ENCODE data around the gene PLXDC2. TPM values are rescaled to one million over a fixed set of nuclear protein-coding genes. Genes with fewer than 3 reads are reported as not detected.

Gene PLXDC2
- total RNA-seq, 1 donor from 2014 or later, result 10.6 TPM

DNA sequence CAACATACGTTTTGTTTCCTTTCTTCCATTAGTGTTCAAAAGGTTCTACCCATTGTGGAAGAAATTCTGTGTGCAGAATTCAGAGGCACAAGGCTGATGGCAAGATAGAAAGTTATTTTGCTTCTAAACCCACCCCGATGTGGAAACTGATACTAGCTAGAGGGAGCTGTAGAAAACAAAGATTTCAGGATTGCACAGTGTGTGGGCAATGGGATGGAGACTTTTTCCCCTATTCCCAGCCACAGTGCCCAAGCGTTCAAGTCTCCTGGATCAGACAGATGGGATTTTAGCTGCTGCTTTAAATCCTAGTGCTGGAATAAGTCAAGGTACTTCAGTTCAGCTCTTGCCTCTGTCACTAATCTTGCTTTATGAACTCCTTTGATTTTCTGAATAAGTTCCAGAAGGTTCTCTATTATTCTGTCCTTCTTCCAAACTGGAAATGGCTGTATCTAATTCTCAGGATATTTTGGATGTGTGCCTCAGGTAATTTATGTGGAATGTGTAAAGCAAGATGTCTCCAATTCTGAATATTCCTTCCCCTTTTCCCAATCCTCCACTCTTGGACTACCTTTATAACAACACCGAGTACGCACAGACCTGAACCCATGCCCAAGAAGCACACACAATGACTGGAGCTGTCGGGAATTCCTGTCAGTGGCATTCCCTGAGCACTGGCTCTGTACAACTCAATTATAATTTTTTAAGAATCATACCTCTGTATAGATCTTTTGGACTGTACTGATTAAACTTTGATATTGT, 473.0 kb downstream of the PLXDC2 start:
- FAIRE-seq, result no peak
- DNase-seq (ENCODE audit: low spot score in 2 of 2), result no peak

DNA sequence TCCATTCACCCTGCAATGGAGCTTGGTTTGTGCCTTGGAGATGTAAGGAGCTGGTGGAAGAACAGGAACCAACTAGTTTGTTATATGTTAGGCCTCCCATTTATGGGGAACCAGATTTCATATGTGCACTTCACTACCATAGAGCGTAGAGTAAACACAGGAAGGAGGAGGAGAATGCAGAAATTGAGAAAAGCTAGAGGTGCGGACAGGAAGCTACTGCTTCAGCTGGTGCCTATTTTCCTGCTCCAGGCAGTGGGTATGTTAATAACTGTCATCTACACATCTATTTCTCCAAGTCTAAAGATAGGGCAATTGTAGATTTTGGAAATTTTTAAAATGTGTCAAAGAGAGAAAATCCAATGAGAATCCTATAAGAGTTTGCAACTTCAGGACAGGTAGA, 482.2 kb downstream of the PLXDC2 start:
- FAIRE-seq (no peak), DNase-seq (ENCODE audit: low spot score in 2 of 2) (no peak)

- no peak for DNase-seq (ENCODE audit: low spot score in 2 of 2)
- FAIRE-seq, result no peak
Observed at GRCh38 chr10:20299034-20299736, 483.0 kb downstream of the PLXDC2 start.

- no peak for FAIRE-seq
- no peak for DNase-seq (ENCODE audit: low spot score in 2 of 2)
Observed at GRCh38 chr10:20300735-20301134, 484.5 kb downstream of the PLXDC2 start.

DNA sequence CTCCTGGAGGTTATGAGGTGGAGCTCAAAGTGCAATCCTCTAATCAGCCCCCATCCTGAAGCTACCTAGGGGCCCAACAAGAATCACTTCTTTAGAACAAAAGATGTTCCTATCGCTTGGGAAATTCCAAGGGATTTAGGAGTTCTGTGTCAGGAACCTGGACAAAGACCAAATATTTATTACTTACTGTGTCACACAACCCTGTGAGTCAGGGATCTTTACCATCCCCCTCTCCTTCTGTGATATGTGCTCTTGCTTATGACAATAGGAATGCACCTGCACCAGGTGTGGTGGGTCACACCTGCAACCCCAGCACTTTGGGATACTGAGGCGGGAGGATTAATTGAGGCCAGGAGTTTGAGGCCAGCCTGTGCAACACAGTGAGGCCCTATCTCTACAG, 485.8 kb downstream of the PLXDC2 start:
- DNase-seq (ENCODE audit: low spot score in 2 of 2), result no peak
- FAIRE-seq, result no peak

DNA sequence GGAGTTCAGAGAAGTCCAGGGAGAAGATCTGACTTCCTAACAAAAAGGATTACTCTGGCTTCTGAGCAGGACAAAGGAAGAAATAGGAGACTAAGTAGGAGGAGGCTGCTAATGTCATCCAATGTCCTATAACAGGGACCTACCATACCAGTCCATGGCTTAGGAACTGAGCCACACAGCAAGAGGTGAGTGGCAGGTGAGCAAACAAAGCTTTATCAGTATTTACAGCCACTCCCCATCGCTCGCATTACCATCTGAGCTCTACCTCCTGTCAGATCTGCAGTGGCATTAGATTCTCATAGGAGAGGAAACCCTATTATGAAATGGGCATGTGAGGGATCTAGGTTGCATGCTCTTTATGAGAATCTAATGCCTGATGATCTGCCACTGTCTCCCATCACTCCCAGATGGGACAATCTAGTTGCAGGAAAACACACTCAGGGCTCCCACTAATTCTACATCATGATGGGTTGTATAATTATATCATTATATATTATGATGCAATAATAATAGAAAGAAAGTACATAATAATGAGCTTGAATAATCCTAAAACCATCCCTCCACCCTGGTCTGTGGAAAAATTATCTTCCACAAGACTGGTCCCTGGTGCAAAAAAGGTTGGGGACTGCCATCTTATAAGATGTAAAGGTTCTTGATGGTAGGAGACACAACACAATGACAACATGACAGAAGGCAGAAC, 487.4 kb downstream of the PLXDC2 start:
- FAIRE-seq, result no peak

DNA sequence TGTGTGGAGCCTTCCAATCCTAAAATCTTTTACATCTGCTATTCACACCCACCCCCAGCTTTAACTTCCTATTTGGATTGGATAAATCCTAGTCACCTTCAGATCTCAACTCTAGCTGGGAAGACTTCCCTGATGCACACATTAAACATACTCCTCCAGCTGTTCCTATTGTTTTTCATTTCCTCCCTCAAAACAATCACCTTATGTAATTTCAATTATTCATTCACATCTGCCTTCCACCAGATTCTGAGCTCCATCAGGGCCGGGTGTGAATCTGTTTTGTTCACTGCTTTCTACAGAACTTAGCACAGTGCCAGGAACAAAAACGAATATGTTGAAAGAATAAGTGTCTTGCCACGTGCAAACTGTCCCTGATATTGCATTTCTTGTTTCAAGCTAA, 497.4 kb downstream of the PLXDC2 start:
- no peak for FAIRE-seq
- no peak for DNase-seq (ENCODE audit: low spot score in 2 of 2)

More for the DNA sequence above, 487.4 kb downstream of the PLXDC2 start:
- no peak for DNase-seq (ENCODE audit: low spot score in 2 of 2)

DNA sequence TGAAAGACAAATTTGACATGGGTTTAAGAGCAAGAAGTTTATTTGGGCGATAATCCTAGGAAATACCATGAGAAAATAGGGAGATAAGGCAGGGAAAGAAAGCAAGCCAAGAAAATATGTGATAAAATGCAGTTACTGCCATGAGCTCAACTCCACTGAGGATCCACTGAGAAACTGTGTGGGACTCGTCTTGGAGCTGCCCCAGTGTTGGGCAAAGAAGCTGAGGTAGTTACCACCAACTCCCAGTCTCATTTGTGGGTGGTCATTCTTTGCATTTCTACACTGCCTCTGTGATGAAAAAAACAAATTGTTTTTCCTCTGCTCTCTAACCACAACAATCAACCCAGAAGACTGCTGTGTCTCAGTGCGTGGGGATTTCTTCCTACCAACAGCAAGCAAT, 498.2 kb downstream of the PLXDC2 start:
- DNase-seq (ENCODE audit: low spot score in 2 of 2) (no peak), FAIRE-seq (no peak)

GRCh38 chr10:20327954-20328353, 511.7 kb downstream of the PLXDC2 start:
- DNase-seq (ENCODE audit: low spot score in 2 of 2), result no peak
- FAIRE-seq, result no peak

DNA sequence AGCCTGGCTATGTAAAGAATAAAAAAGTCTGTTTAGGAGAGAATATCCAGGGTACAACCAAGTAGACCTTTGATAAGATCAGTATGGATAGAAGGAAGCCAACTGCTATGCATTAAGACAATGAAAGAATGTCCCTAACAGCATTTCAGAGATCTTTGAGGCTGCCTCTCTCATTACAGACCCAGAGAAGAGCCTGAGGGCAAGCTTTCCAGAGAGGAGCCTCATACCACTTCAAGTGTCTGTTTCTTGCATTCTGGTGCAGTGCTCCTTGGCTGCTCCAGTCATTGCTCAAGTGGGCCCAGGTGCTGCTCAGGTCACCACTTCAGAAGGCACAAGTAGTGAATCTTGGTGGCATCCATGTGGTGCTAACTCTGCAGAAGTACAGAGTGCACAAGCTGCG, 514.0 kb downstream of the PLXDC2 start:
- DNase-seq (ENCODE audit: low spot score in 2 of 2), result no peak
- FAIRE-seq, result no peak

- FAIRE-seq (no peak), DNase-seq (ENCODE audit: low spot score in 2 of 2) (no peak)
Observed at GRCh38 chr10:20334559-20334958, 518.3 kb downstream of the PLXDC2 start.

Small RNAs within 50 kb of the gene (small RNA-seq; reads per million reads assigned to genes)
- not detected for gene RNU6-1212P
